ENCODE results near the gene NELL1.

DNA sequence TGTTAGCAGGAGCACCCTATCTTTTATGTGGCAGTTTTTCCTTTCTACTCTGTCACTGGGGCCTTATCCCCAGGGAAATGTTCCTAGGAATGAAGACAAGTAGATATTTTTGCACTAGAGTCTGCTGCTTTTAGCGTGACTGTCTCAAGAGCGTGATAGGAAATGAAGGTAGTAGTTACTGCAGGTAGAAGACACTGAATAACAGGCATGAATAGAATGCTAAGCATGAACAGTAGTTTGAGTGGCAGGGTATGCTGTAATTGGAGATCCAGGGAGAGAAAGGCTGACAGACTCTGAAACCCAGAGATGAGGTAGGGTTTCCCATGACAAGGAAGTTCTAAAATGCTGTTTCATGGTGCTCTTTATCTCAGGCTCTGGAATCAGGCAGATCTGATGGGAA lies 475.1 kb downstream of the NELL1 start:
- TF ChIP-seq CTCF (IDR thresholded peaks at IDR 0.05) (no peak), POLR2A (IDR thresholded peaks at IDR 0.05) (no peak)

Data from body of pancreas (tissue), 4 donors.